Fibroblast of villous mesenchyme (primary cell): ENCODE measurements around the gene AP1AR. TPM values are rescaled to one million over a fixed set of nuclear protein-coding genes. Genes with fewer than 3 reads are reported as not detected.
"Not testable (repeated sequence)": the region's sequence is repeated elsewhere in the genome, so short reads cannot be mapped to it uniquely, and the experiment has no call there.

Experiments
- DNase-seq: peaks from one replicate; pipeline ENCODE4 v3.0.0-alpha.2; 2010; ENCODE audit warnings: low read depth
- H3K4me3 ChIP-seq: 2 replicates; pipeline ENCODE4 v1.5.1; 2011; ENCODE audit warnings: low read depth, mild to moderate bottlenecking, low read length
- total RNA-seq: library from RNA; depleted of rRNA; stranded (reverse); fragments of >200 nt; gene quantifications from 2 replicates; pipeline ENCODE4 v1.2.3, GENCODE V29; 2012
- TF ChIP-seq, protein P1 (sequence below): IDR thresholded peaks from 2 replicates; pipeline ENCODE4 v1.5.1; 2012; ENCODE audit warnings: low read depth, mild to moderate bottlenecking, low read length; ENCODE audit not compliant: insufficient read depth

AP1AR gene
- total RNA-seq, 1 donor, result 24.2 TPM

DNA sequence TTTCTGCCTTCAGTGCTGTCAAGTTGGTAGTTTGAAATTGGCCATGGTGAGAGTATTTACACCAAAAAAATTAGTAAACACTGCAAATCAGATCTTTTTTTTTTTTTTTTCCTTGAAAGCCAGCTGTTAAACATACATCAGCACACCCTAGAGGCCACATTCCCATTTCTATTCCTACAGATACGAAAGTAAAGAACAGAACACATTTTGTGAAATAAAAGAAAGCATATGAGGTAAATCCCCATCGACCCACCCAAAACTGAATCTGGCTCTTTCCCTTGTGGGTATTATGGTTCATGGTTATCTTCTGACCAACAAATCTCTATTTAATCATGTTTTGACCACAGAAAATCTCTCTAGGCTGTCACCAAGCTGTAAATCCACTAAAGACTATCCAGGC lies 41.8 kb upstream of the AP1AR start:
- TF ChIP-seq, protein P1, sequence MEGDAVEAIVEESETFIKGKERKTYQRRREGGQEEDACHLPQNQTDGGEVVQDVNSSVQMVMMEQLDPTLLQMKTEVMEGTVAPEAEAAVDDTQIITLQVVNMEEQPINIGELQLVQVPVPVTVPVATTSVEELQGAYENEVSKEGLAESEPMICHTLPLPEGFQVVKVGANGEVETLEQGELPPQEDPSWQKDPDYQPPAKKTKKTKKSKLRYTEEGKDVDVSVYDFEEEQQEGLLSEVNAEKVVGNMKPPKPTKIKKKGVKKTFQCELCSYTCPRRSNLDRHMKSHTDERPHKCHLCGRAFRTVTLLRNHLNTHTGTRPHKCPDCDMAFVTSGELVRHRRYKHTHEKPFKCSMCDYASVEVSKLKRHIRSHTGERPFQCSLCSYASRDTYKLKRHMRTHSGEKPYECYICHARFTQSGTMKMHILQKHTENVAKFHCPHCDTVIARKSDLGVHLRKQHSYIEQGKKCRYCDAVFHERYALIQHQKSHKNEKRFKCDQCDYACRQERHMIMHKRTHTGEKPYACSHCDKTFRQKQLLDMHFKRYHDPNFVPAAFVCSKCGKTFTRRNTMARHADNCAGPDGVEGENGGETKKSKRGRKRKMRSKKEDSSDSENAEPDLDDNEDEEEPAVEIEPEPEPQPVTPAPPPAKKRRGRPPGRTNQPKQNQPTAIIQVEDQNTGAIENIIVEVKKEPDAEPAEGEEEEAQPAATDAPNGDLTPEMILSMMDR, result peak; percentile 43
- peak; percentile 80 for DNase-seq
- H3K4me3 ChIP-seq, result no peak overlapping the region

DNA sequence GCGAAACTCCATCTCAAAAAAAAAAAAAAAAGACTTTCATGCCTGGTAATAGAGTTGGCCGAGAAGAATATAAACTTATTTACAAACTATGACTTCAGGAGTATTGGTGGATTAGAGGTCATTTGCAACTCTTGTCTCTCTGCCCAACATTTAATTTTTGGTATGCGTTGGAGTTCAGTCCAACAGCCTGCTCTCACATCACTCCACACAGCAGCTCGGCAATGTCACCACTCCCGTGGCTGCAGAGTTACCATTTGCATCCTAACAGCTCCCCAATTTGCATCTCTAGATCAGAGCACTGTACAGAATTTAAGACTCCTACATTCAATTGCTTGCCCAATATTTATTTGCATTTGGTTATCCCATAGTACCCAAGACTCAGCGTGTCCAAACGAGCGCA lies 40.9 kb upstream of the AP1AR start:
- TF ChIP-seq, protein P1, result no peak
- no peak overlapping the region for H3K4me3 ChIP-seq
- DNase-seq, result no peak

DNA sequence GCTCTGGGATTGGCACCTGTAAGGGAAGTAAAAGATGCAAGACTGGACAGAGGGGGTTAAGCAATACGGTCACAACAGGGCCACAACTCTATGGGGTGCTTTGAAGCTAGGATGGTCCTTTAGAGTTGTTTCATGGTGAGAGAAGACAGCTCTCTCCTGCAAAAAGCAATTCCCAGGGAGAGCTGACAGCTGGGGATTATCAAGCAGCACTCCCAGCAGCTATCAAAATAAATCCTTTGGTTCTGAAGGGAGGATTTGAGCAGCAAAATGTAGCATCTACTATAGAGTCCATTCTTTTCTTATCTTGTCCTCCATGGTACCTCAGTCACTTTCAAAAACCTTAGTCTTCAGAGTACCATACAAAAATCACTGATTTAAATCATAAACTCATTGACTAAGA lies 35.1 kb upstream of the AP1AR start:
- DNase-seq, result peak; percentile 42
- no peak overlapping the region for H3K4me3 ChIP-seq
- TF ChIP-seq, protein P1, result no peak

DNA sequence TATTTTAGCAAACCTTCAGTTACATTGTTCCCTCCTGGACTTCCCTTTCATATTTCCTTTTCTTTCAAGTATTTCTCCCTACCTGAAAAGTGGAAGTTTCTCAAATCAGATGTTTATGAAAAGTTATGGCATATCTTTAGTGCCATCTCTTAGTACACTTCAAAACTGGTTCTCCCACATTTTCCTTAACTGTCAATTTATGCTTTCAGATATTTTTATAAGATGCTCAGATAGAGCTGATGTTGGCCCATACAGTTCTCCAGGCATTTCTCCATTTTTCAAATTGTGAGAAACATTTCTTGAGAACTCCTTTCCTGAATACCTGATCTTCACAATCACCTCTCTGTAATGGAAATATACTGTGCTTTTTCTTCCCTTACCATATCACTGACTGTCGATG lies 32.5 kb upstream of the AP1AR start:
- DNase-seq, result no peak
- no peak overlapping the region for H3K4me3 ChIP-seq
- TF ChIP-seq, protein P1, result no peak

DNA sequence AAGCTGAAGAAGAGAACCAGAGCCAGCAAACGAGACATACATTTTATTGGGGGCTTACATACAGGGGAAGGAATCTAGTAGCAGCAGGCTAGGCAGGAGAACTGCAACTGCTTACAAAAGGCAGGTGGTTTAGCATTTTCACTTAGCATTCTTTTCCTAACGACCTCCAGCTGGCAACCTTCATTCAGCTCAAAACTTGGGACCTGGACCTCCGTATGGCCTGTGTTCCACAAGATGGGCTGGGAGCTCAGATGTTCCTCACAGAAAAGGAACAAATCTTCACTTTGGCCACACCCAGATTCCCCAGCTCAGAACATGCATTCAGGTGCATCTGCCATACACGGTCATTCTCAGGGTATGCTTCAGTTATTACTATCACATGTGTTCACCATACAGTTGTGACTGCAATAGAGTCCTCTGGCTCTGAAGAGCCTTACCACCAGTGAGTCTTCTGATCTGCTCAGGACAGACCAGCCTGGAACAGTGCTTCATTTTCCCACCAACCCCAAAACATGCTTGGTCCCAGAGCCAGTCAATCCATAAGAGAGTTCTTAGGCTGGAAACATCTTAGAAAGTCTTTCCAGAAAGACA lies 29.6 kb upstream of the AP1AR start:
- TF ChIP-seq, protein P1, result no peak
- H3K4me3 ChIP-seq, result no peak overlapping the region
- no peak for DNase-seq

DNA sequence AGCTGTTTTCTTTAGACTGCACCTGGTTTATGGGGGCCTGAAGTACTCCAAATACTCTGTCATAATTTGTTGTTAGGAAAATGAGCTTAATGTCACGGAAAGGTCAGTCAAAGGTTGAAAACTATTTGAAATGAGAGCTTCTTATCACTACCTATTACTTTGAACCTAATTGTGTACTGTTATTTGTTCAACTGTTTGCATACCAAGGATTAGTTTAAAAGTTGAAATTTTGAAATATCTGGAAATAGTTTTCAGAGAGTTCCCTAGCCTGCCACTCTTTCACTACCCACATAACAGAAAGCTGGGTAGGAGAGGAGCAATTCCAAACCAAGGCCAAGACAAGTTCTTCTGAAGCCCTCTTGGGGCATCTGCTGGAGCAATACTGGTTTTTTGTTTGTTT lies 28.0 kb upstream of the AP1AR start:
- no peak overlapping the region for H3K4me3 ChIP-seq
- TF ChIP-seq, protein P1, result no peak
- no peak for DNase-seq

DNA sequence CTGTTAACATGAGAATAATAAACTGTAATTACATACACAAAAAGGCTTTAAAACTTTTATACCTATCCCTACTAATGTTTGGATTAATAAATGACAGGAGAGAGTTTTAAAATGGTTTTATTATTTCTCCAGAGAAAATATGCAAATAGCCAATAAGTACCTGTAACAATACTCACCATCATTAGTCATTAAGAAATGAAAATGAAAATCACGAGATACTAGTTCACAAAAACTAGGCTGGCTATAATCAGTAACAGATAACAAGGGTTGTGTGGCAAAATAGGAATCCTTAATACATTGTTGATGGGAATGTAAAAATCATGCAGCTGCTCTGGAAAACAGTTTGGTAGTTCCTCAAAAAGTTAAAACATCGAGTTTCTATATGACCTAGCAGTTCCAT lies 25.2 kb upstream of the AP1AR start:
- TF ChIP-seq, protein P1, result no peak

DNA sequence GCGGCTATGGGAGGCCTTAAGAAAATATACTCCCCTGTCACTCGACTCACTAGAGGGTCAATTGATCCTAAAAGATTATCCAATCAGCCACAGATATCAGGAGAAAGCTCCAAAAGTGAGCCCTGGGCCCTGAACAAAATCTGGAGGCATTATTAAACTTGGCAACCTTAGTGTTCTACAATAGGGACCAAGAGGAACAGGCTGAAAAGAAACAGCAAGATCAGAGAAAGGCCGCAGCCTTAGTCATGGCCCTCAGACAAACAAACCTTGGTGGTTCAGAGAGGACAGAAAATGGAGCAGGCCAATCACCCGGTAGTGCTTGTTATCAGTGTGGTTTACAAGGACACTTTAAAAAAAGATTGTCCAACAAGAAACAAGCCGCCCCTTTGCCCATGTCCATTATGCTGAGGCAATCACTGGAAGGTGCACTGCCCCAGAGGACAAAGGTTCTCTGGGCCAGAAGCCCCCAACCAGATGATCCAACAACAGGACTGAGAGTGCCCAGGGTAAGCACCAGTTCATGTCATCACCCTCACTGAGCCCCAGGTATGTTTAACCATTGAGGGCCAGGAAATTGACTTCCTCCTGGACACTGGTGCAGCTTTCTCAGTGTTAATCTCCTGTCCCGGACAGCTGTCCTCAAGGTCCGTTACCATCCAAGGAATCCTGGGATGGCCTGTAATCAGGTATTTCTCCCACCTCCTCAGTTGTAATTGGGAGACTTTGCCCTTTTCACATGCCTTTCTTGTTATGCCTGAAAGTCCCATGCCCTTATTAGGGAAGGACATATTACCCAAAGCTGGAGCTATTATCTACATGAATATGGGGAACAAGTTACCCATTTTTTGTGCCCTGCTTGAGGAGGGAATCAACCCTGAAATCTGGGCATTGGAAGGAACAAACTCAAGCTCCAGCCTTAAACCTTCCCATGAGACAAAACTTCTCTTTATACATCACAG lies 23.2 kb upstream of the AP1AR start:
- not testable (repeated sequence) for H3K4me3 ChIP-seq

More for the DNA sequence above, 25.2 kb upstream of the AP1AR start:
- no peak overlapping the region for H3K4me3 ChIP-seq
- no peak for DNase-seq

More for the DNA sequence above, 23.2 kb upstream of the AP1AR start:
- DNase-seq, result not testable (repeated sequence)
